Measurements from ENCODE around the gene USP50.
"Not testable (repeated sequence)": the region's sequence is repeated elsewhere in the genome, so short reads cannot be mapped to it uniquely, and the experiment has no call there.

GRCh38 chr15:50573842-50574241, 27.4 kb upstream of the USP50 start:
- not testable (repeated sequence) for TF ChIP-seq REST (IDR thresholded peaks at IDR 0.05); CTCF (IDR thresholded peaks at IDR 0.05; ENCODE audit: low read depth, low read length, missing input control)
